H1 (cell line): ENCODE results near the gene DOCK1. TPM values are rescaled to one million over a fixed set of nuclear protein-coding genes. Genes with fewer than 3 reads are reported as not detected.
A peak's percentile ranks its signal among the peaks of the same experiment; 100 is the strongest.

Experiments used
- CTCF ChIA-PET: fragments of 300-600 bp; sonication (Branson Sonifier 250); formaldehyde crosslinking; loops from one replicate; lab custom pipeline; 2021; ENCODE audit not compliant: partially characterized antibody; lab: Charles Lee
- POLR2A ChIA-PET: fragments of 300-600 bp; sonication (Branson Sonifier 250); formaldehyde crosslinking; loops from one replicate; lab custom pipeline; 2021; ENCODE audit warnings: inconsistent platforms; ENCODE audit not compliant: partially characterized antibody; lab: Charles Lee
- DNase-seq, 2 experiments: peaks; one replicate each; pipeline versions ENCODE4 v3.0.0 to v3.0.0-alpha.2; 2010 to 2022; ENCODE audit warnings: low spot score in 2 of 2, low read depth in 1 of 2, mixed read lengths in 1 of 2
- FAIRE-seq: peaks from 2 replicates; lab custom pipeline; 2011; peaks lifted over from hg19 to GRCh38; lab: Jason Lieb, UNC
- H2AFZ ChIP-seq: 2 replicates; pipeline ENCODE4 v1.8.1; 2012; ENCODE audit warnings: low read length, inconsistent platforms
- H2AK5ac ChIP-seq: 2 replicates; pipeline ENCODE4 v1.6.1; 2013; ENCODE audit warnings: low read depth, low read length
- H2BK120ac ChIP-seq: replicated peaks from 2 replicates; pipeline ENCODE3; 2013; ENCODE audit warnings: low read depth, low read length, inconsistent platforms
- H2BK12ac ChIP-seq: 2 replicates; pipeline ENCODE4 v1.6.1; 2013; ENCODE audit warnings: low read depth, low read length
- H2BK15ac ChIP-seq: 2 replicates; pipeline ENCODE4 v1.6.1; 2013; ENCODE audit warnings: low read length
- H2BK20ac ChIP-seq: 2 replicates; pipeline ENCODE4 v1.6.1; 2013; ENCODE audit warnings: low read length
- H2BK5ac ChIP-seq: 2 replicates; pipeline ENCODE4 v1.6.1; 2013; ENCODE audit warnings: low read depth, low read length
- H3K14ac ChIP-seq: 2 replicates; pipeline ENCODE4 v1.6.1; 2013; ENCODE audit warnings: inconsistent platforms; ENCODE audit not compliant: insufficient read length
- H3K18ac ChIP-seq: 2 replicates; pipeline ENCODE4 v1.6.1; 2013; ENCODE audit warnings: low read length; ENCODE audit errors: extremely low read depth
- H3K23ac ChIP-seq: 2 replicates; pipeline ENCODE4 v1.6.1; 2013; ENCODE audit warnings: inconsistent platforms; ENCODE audit not compliant: insufficient read length
- H3K23me2 ChIP-seq: 2 replicates; pipeline ENCODE4 v1.6.1; 2013; ENCODE audit warnings: low read depth, low read length
- H3K27ac ChIP-seq: 2 replicates; pipeline ENCODE4 v1.6.1; 2011; ENCODE audit warnings: low read depth, low read length, inconsistent platforms
- H3K27me3 ChIP-seq, 4 experiments: replicated peaks in 1 of 4; 1 replicate in 1 of 4; 2 replicates in 3 of 4; pipeline versions ENCODE4 v1.6.1 to v1.8.1; 2011 to 2013; ENCODE audit warnings: low read length in 3 of 4, mild to moderate bottlenecking in 3 of 4, inconsistent platforms in 2 of 4, mixed read lengths in 2 of 4, moderate library complexity in 1 of 4; ENCODE audit not compliant: control insufficient read depth in 3 of 4, insufficient read depth in 3 of 4; ENCODE audit errors: extremely low read depth in 1 of 4
- H3K36me3 ChIP-seq, 4 experiments: 2 replicates each; pipeline versions ENCODE4 v1.6.1 to v1.8.1; 2011 to 2013; ENCODE audit warnings: mild to moderate bottlenecking in 4 of 4, low read length in 3 of 4, moderate library complexity in 2 of 4, control low read depth in 1 of 4, inconsistent platforms in 1 of 4; ENCODE audit not compliant: insufficient read depth in 4 of 4, control insufficient read depth in 2 of 4
- H3K4ac ChIP-seq: replicated peaks from 2 replicates; pipeline ENCODE3; 2013; ENCODE audit warnings: low read length, low read depth, mixed read lengths, inconsistent platforms; ENCODE audit not compliant: insufficient read length
- H3K4me1 ChIP-seq, 4 experiments: replicated peaks in 1 of 4; 1 replicate in 1 of 4; 2 replicates in 3 of 4; pipeline versions ENCODE4 v1.6.1 to v1.8.1; 2011 to 2013; ENCODE audit warnings: low read length in 3 of 4, inconsistent platforms in 2 of 4, mixed read lengths in 1 of 4; ENCODE audit not compliant: insufficient read depth in 4 of 4, control insufficient read depth in 3 of 4
- H3K4me2 ChIP-seq, 2 experiments: 2 replicates each; pipeline versions ENCODE4 v1.6.1 to v1.8.1; 2011 to 2013; ENCODE audit warnings: low read depth in 2 of 2, low read length in 2 of 2, control low read depth in 1 of 2, inconsistent platforms in 1 of 2, mild to moderate bottlenecking in 1 of 2; ENCODE audit not compliant: insufficient read depth in 1 of 2
- H3K4me3 ChIP-seq, 4 experiments: fragments of 200-600, 300-600 bp in 1 of 4; sonication (generic), shearing (Covaris generic), sonication (Bioruptor Twin) in 1 of 4; 2 replicates each; pipeline versions ENCODE4 v1.5.1 to v1.8.1; 2011 to 2016; ENCODE audit warnings: low read length in 4 of 4, low read depth in 3 of 4, control low read depth in 2 of 4, inconsistent platforms in 2 of 4, mild to moderate bottlenecking in 2 of 4, mixed read lengths in 1 of 4, moderate library complexity in 1 of 4; ENCODE audit not compliant: insufficient read depth in 2 of 4; ENCODE audit errors: extremely low read depth in 1 of 4
- H3K56ac ChIP-seq: replicated peaks from 2 replicates; pipeline ENCODE3; 2013; ENCODE audit warnings: low read depth, mild to moderate bottlenecking, mixed read lengths, low read length, inconsistent platforms; ENCODE audit not compliant: insufficient read length
- H3K79me1 ChIP-seq: 2 replicates; pipeline ENCODE4 v1.6.1; 2013; ENCODE audit warnings: low read depth, low read length, control low read depth
- H3K79me2 ChIP-seq, 2 experiments: 2 replicates each; pipeline versions ENCODE4 v1.6.1 to v1.8.1; 2012 to 2013; ENCODE audit warnings: low read length in 2 of 2, mild to moderate bottlenecking in 2 of 2, inconsistent platforms in 1 of 2; ENCODE audit not compliant: insufficient read depth in 2 of 2, control insufficient read depth in 1 of 2
- H3K9ac ChIP-seq, 4 experiments: replicated peaks in 1 of 4; 1 replicate in 1 of 4; 2 replicates in 3 of 4; pipeline versions ENCODE4 v1.6.1 to v1.8.1; 2011 to 2013; ENCODE audit warnings: low read depth in 3 of 4, low read length in 3 of 4, control low read depth in 2 of 4, mild to moderate bottlenecking in 2 of 4, moderate library complexity in 2 of 4, inconsistent platforms in 1 of 4; ENCODE audit errors: extremely low read depth in 1 of 4
- H3K9me3 ChIP-seq, 2 experiments: 2 replicates each; pipeline versions ENCODE4 v1.6.1 to v1.8.1; 2012 to 2013; ENCODE audit warnings: mild to moderate bottlenecking in 2 of 2, moderate library complexity in 2 of 2, control low read depth in 1 of 2, inconsistent platforms in 1 of 2, low read depth in 1 of 2, low read length in 1 of 2, mixed read lengths in 1 of 2; ENCODE audit not compliant: insufficient read depth in 2 of 2
- H4K20me1 ChIP-seq, 2 experiments: replicated peaks in 1 of 2; 2 replicates each; pipeline versions ENCODE3 to v1.8.1; 2011 to 2013; ENCODE audit warnings: inconsistent platforms in 2 of 2, low read length in 2 of 2, mild to moderate bottlenecking in 1 of 2; ENCODE audit not compliant: insufficient read depth in 2 of 2, control insufficient read depth in 1 of 2
- H4K5ac ChIP-seq: 2 replicates; pipeline ENCODE4 v1.6.1; 2013; ENCODE audit warnings: low read length, low read depth, mixed read lengths, inconsistent platforms; ENCODE audit not compliant: insufficient read length
- H4K8ac ChIP-seq: 2 replicates; pipeline ENCODE4 v1.8.0; 2013; ENCODE audit warnings: mild to moderate bottlenecking, moderate library complexity, low read length, inconsistent platforms; ENCODE audit not compliant: insufficient read depth; ENCODE audit errors: extremely low read depth
- H4K91ac ChIP-seq: replicated peaks from 2 replicates; pipeline ENCODE3; 2013; ENCODE audit warnings: low read length, mixed read lengths, inconsistent platforms; ENCODE audit not compliant: insufficient read length
- ATF3 ChIP-seq: IDR thresholded peaks from 2 replicates; pipeline ENCODE4 v1.6.1; 2011; ENCODE audit warnings: low read depth, mild to moderate bottlenecking, low read length; ENCODE audit not compliant: insufficient read depth
- E2F6 ChIP-seq: IDR thresholded peaks from 2 replicates; pipeline ENCODE4 v1.6.1; 2012; ENCODE audit warnings: inconsistent platforms
- EGR1 ChIP-seq: IDR thresholded peaks from 2 replicates; pipeline ENCODE4 v1.6.1; 2011; ENCODE audit warnings: low read depth, low read length, borderline replicate concordance
- JUND ChIP-seq: IDR thresholded peaks from 2 replicates; pipeline ENCODE4 v1.6.1; 2011; ENCODE audit warnings: mild to moderate bottlenecking, improper control_type of control experiment, low read length
- KDM5A ChIP-seq: fragments of 200-600 bp; IDR thresholded peaks from 2 replicates; pipeline ENCODE4 v1.7.1; 2012; ENCODE audit warnings: mild to moderate bottlenecking, low read length, inconsistent platforms, mixed read lengths
- RBBP5 ChIP-seq: IDR thresholded peaks from 2 replicates; pipeline ENCODE4 v1.7.1; 2012; ENCODE audit warnings: low read depth, mild to moderate bottlenecking, inconsistent platforms, low read length, moderate library complexity, borderline replicate concordance
- SAP30 ChIP-seq: fragments of 300-600 bp; sonication (generic); IDR thresholded peaks from 2 replicates; pipeline ENCODE4 v1.7.1; 2012; ENCODE audit warnings: low read length, moderate library complexity, mild to moderate bottlenecking, inconsistent platforms; ENCODE audit not compliant: insufficient read depth, insufficient replicate concordance
- SIN3A ChIP-seq, 2 experiments: IDR thresholded peaks in 1 of 2; conservative IDR thresholded peaks in 1 of 2; 2 replicates each; pipeline ENCODE4 v1.6.1; 2011 to 2012; ENCODE audit warnings: low read length in 2 of 2, improper control_type of control experiment in 1 of 2, low read depth in 1 of 2, mild to moderate bottlenecking in 1 of 2
- SRF ChIP-seq: IDR thresholded peaks from 2 replicates; pipeline ENCODE4 v1.6.1; 2011; ENCODE audit warnings: mild to moderate bottlenecking, low read depth, low read length, moderate library complexity
- TAF1 ChIP-seq: IDR thresholded peaks from 2 replicates; pipeline ENCODE4 v1.6.1; 2011; ENCODE audit warnings: mild to moderate bottlenecking, low read depth, low read length
- TAF7 ChIP-seq: optimal IDR thresholded peaks from 2 replicates; pipeline ENCODE3; 2011; ENCODE audit warnings: low read depth, mild to moderate bottlenecking, inconsistent platforms, low read length, moderate library complexity, borderline replicate concordance
- YY1 ChIP-seq: IDR thresholded peaks from 2 replicates; pipeline ENCODE4 v1.6.1; 2011; ENCODE audit warnings: low read depth, mild to moderate bottlenecking, low read length
- ZNF274 ChIP-seq: IDR thresholded peaks from 2 replicates; pipeline ENCODE4 v1.7.0; 2012; ENCODE audit warnings: low read length, borderline replicate concordance; ENCODE audit errors: extremely low read depth
- WGBS, 2 experiments: shearing (Covaris generic) in 1 of 2; methylation state at CpG; one replicate each; pipeline versions ENCODE4 v1.1.6 to v1.1.7; 2013 to 2015; ENCODE audit warnings: low lambda C conversion rate in 2 of 2, mixed read lengths in 2 of 2, inconsistent platforms in 1 of 2, low coverage in 1 of 2, missing lambda C conversion rate in 1 of 2; ENCODE audit not compliant: insufficient replicate concordance in 2 of 2, insufficient coverage in 1 of 2, insufficient read length in 1 of 2; ENCODE audit errors: extremely low coverage in 1 of 2, missing lambda C conversion rate in 1 of 2; 5-methylcytosine and 5-hydroxymethylcytosine counted together
- polyA plus RNA-seq, 7 experiments: library from polyadenylated mRNA; depleted of rRNA in 3 of 7; stranded (reverse) in 5 of 7; unstranded in 2 of 7; fragments of >200 nt in 5 of 7; fragments of 200-250 nt in 2 of 7; gene quantifications; 1 replicate in 5 of 7; 2 replicates in 1 of 7; 4 replicates in 1 of 7; pipeline versions ENCODE4 v1.2.1 to v1.2.3, GENCODE V29; 2011 to 2013; ENCODE audit warnings: missing spikeins in 2 of 7, mixed read lengths in 2 of 7
- total RNA-seq: library from RNA; stranded (reverse); fragmentation: NEBNext Ultra II Directional; extraction: Animal tissue kit (Norgen Biotek cat#: 25700); gene quantifications from 2 replicates; pipeline ENCODE4 v1.2.1, GENCODE V29; 2021

DOCK1 gene
- total and polyA plus RNA-seq, 2 of the 8 experiments (the other 6 are each of a cell fraction or from before 2014, with no cell fraction given): 11.6 to 53.0 TPM

GRCh38 chr10:127071126-127071525 is 165.9 kb downstream of the DOCK1 start:
- Histone ChIP-seq H3K9ac (no peak overlapping the region), H3K79me1 (no peaks in the 10 kb centered on the region; the same call in 1 of the 2 replicates), H4K91ac (no peak overlapping the region), H2BK15ac (no peak overlapping the region), H3K79me2 (no peaks in the 10 kb centered on the region), H3K23me2 (no peaks in the 10 kb centered on the region), H4K8ac (no peak overlapping the region), H3K36me3 (peaks cover 2 to 10% (median 6%) of the 10 kb centered on the region in 4 experiments; a peak in 5 of 8 replicates), H2AFZ (no peak overlapping the region), H3K23ac (no peak overlapping the region), H4K20me1 (peaks cover 0 to 2% of the 10 kb centered on the region in 2 experiments), H3K56ac (no peak overlapping the region), H2BK20ac (no peak overlapping the region), H2BK5ac (no peak overlapping the region), H3K9me3 (no peaks in the 10 kb centered on the region), H2BK120ac (no peak overlapping the region), H3K14ac (no peak overlapping the region), H3K4me1 (no peaks in the 10 kb centered on the region), H2AK5ac (no peak overlapping the region), H3K18ac (no peak overlapping the region), H3K27ac (no peak overlapping the region), H2BK12ac (no peak overlapping the region), H3K4me2 (no peak overlapping the region), H3K27me3 (no peaks in the 10 kb centered on the region), H3K4me3 (no peak overlapping the region), H3K4ac (no peak overlapping the region), H4K5ac (no peak overlapping the region)
- POLR2A ChIA-PET: no interaction called here
- 83% methylated on average over 2 of the region's 2 CpGs; no CpG with 5 or more reads in 1 of the 2 experiments for WGBS, 2 experiments
- DNase-seq (peak in 1 of 2 experiments; percentile 1), FAIRE-seq (no peak)
- CTCF ChIA-PET: no interaction called here
- TF ChIP-seq SAP30 (no peak), EGR1 (no peak), E2F6 (no peak), RBBP5 (no peak), ZNF274 (no peak), ATF3 (no peak), YY1 (no peak), KDM5A (no peak), TAF7 (no peak), SRF (no peak), TAF1 (no peak), SIN3A (conservative IDR thresholded peaks at IDR 0.05 in 1 of 2, IDR thresholded peaks at IDR 0.05 in 1 of 2; ENCODE audit: low read depth in 1 of 2, low read length in 2 of 2) (no peak), JUND (no peak)
